SU-DHL-6 (cell line): ENCODE measurements around the gene DHFR.

Experiments used
- H2AFZ ChIP-seq: fragments of 200-600 bp; sonication (generic); 2 replicates; pipeline ENCODE4 v1.6.1; 2014; ENCODE audit warnings: low read depth, mild to moderate bottlenecking, moderate library complexity, mixed read lengths, antibody characterized with exemption, low read length; ENCODE audit not compliant: severe bottlenecking
- H3F3A ChIP-seq: fragments of 200-600 bp; shearing (Covaris generic); 2 replicates; pipeline ENCODE4 v1.6.0; 2016; ENCODE audit warnings: antibody characterized with exemption, mild to moderate bottlenecking; ENCODE audit not compliant: insufficient read depth
- H3K27ac ChIP-seq: fragments of 200-600 bp; sonication (generic); 2 replicates; pipeline ENCODE4 v1.5.1; 2016; ENCODE audit warnings: low read depth, mild to moderate bottlenecking, low read length, moderate library complexity, mixed read lengths
- H3K27me3 ChIP-seq: fragments of 200-600 bp; sonication (generic), shearing (Covaris generic); 2 replicates; pipeline ENCODE4 v1.6.0; 2014; ENCODE audit warnings: mild to moderate bottlenecking, low read length
- H3K36me3 ChIP-seq: fragments of 200-600 bp; sonication (generic); 2 replicates; pipeline ENCODE4 v1.6.1; 2014; ENCODE audit warnings: mild to moderate bottlenecking, low read length, mixed read lengths
- H3K4me2 ChIP-seq: fragments of 300-600, 200-600 bp; shearing (Covaris generic), sonication (generic); 2 replicates; pipeline ENCODE4 v1.6.0; 2014; ENCODE audit warnings: low read length, low read depth, mild to moderate bottlenecking; ENCODE audit not compliant: poor library complexity, severe bottlenecking
- H3K4me3 ChIP-seq: fragments of 200-600 bp; sonication (generic); 2 replicates; pipeline ENCODE4 v1.5.1; 2014; ENCODE audit warnings: antibody characterized with exemption, low read length, mild to moderate bottlenecking, mixed read lengths; ENCODE audit not compliant: insufficient read depth, poor library complexity, severe bottlenecking
- H3K79me2 ChIP-seq: fragments of 200-600 bp; sonication (generic); 2 replicates; pipeline ENCODE4 v1.6.1; 2014; ENCODE audit warnings: mild to moderate bottlenecking, low read length, moderate library complexity; ENCODE audit not compliant: insufficient read depth
- H3K9ac ChIP-seq: fragments of 200-600 bp; sonication (generic); 2 replicates; pipeline ENCODE4 v1.7.0; 2014; ENCODE audit warnings: mild to moderate bottlenecking, low read length
- H3K9me2 ChIP-seq: fragments of 200-600 bp; sonication (generic); replicated peaks from 2 replicates; pipeline ENCODE4 v1.6.1; 2014; ENCODE audit warnings: low read length; ENCODE audit not compliant: insufficient read depth
- H3K9me3 ChIP-seq: fragments of 200-600 bp; sonication (generic); 2 replicates; pipeline ENCODE4 v1.6.1; 2014; ENCODE audit warnings: low read length, mixed read lengths; ENCODE audit not compliant: insufficient read depth
- H4K20me1 ChIP-seq: fragments of 200-600 bp; sonication (generic); 2 replicates; pipeline ENCODE4 v1.6.1; 2014; ENCODE audit warnings: low read depth, mild to moderate bottlenecking, antibody characterized with exemption, low read length, moderate library complexity, mixed read lengths
- EZH2phosphoT487 ChIP-seq: fragments of 200-600 bp; sonication (generic), shearing (Covaris generic); conservative IDR thresholded peaks from 2 replicates; pipeline ENCODE4 v1.6.1; 2018; ENCODE audit warnings: mild to moderate bottlenecking, antibody characterized with exemption, low read length, moderate library complexity, mixed read lengths
- TF ChIP-seq, protein P1 (sequence below): fragments of 200-600 bp; sonication (generic); IDR thresholded peaks from one replicate; pipeline ENCODE4 v1.5.1; 2017; ENCODE audit warnings: antibody characterized with exemption, mild to moderate bottlenecking, low read length, moderate library complexity; ENCODE audit not compliant: insufficient read depth, poor library complexity, severe bottlenecking

DHFR gene

DNA sequence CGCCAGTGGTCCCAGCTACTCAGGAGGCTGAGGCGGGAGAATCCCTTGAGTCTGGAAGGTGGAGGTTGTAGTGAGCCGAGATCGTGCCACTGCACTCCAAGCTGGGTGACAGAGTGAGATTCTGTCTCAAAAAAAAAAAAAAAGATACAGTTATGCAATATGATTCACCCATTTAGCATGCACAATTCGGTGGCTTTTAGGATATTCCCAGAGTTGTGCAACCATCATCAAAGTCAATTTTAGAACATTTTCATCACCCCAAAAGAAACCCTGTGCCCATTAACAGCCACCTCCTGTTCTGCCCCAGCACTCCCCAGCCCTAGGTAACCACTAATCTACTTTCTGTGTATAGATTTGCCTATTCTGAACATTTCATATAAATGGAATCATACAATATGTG, 4.3 kb upstream of the DHFR start:
- Histone ChIP-seq H3K4me3 (no peak overlapping the region), H3F3A (peaks cover 11% of the 10 kb centered on the region; the same call in 1 of the 2 replicates), H3K9me2 (no peaks in the 10 kb centered on the region), H3K9me3 (no peaks in the 10 kb centered on the region), H3K4me2 (no peak overlapping the region), H3K9ac (no peak overlapping the region), H3K36me3 (peaks cover 35% of the 10 kb centered on the region), H3K79me2 (peaks cover 51% of the 10 kb centered on the region), H2AFZ (no peak overlapping the region), H4K20me1 (no peaks in the 10 kb centered on the region), H3K27me3 (no peaks in the 10 kb centered on the region), H3K27ac (no peak overlapping the region)
- TF ChIP-seq, protein P1, sequence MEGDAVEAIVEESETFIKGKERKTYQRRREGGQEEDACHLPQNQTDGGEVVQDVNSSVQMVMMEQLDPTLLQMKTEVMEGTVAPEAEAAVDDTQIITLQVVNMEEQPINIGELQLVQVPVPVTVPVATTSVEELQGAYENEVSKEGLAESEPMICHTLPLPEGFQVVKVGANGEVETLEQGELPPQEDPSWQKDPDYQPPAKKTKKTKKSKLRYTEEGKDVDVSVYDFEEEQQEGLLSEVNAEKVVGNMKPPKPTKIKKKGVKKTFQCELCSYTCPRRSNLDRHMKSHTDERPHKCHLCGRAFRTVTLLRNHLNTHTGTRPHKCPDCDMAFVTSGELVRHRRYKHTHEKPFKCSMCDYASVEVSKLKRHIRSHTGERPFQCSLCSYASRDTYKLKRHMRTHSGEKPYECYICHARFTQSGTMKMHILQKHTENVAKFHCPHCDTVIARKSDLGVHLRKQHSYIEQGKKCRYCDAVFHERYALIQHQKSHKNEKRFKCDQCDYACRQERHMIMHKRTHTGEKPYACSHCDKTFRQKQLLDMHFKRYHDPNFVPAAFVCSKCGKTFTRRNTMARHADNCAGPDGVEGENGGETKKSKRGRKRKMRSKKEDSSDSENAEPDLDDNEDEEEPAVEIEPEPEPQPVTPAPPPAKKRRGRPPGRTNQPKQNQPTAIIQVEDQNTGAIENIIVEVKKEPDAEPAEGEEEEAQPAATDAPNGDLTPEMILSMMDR = no peak
- TF ChIP-seq EZH2phosphoT487 = no peak

DNA sequence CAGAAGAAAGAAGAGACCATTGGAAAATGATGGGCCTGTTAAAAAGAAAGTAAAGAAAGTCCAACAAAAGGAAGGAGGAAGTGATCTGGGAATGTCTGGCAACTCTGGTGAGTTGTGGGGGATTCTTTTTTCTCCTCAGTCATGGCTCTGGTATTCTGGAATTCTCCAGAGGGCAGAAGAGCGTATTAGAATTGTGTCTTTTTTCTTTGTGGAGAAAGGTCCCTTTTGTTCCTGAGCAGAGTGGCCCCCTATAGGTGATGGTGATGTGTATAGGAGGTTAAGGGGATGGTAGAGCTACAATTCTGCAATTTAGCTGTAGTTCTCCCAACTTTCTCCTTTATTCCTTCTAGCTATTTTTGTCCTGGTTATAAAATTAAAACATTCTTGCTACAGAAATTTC, 1.6 kb upstream of the DHFR start:
- Histone ChIP-seq H3K27ac (peak overlapping the region; percentile 96), H3K9ac (peak overlapping the region; percentile 90), H2AFZ (peak overlapping the region; percentile 1)

DNA sequence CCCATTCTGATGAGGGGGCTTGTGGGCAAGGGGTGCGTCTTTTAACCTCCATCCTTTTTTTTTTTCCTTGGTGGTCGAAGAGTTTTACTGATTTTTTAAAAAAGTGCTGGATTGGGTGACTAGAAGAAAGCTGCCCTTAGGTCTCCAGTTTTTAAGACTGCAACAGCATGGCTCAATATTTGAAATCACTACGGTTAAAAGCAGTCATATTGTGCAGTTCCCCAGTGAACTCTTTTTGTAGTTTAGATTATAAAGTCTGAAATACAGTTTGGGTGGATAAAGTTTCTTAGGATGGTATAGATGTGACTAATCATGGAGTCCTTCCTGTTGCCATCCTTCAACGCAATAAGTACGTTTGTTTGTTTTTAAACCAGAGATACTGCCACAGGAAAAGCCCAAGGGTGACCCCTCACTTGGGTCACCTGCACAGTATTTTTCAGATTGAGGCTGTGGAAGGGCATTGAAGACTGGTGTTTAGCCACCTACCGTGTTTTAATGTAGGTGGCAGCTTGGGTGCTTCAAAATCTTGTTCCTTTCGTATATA, 520 bp upstream of the DHFR start:
- no peaks in the 10 kb centered on the region for H3K9me3 ChIP-seq
- TF ChIP-seq, protein P1 = no peak
- no peak for TF ChIP-seq EZH2phosphoT487
- no peak overlapping the region for H2AFZ ChIP-seq
- H3K79me2 ChIP-seq = peaks cover 24% of the 10 kb centered on the region
- peak overlapping the region; percentile 96 for H3K27ac ChIP-seq
- H3K4me3 ChIP-seq = peak overlapping the region; percentile 74
- peaks cover 20% of the 10 kb centered on the region for H3K36me3 ChIP-seq
- no peaks in the 10 kb centered on the region for H3K27me3 ChIP-seq
- H3F3A ChIP-seq = peaks cover 5% of the 10 kb centered on the region; the same call in 1 of the 2 replicates
- peak overlapping the region; percentile 90 for H3K9ac ChIP-seq
- peak overlapping the region; percentile 97 for H3K4me2 ChIP-seq
- H3K9me2 ChIP-seq = no peaks in the 10 kb centered on the region
- peaks cover 4% of the 10 kb centered on the region; the same call in 1 of the 2 replicates for H4K20me1 ChIP-seq

More for the DNA sequence above, 1.6 kb upstream of the DHFR start:
- Histone ChIP-seq H3K4me3 (peak overlapping the region; percentile 8), H3K36me3 (peaks cover 27% of the 10 kb centered on the region), H3K4me2 (peak overlapping the region; percentile 97), H3F3A (peaks cover 5% of the 10 kb centered on the region; the same call in 1 of the 2 replicates), H3K9me3 (no peaks in the 10 kb centered on the region), H3K9me2 (no peaks in the 10 kb centered on the region), H3K27me3 (no peaks in the 10 kb centered on the region), H3K79me2 (peaks cover 28% of the 10 kb centered on the region), H4K20me1 (peaks cover 4% of the 10 kb centered on the region; the same call in 1 of the 2 replicates)
- no peak for TF ChIP-seq EZH2phosphoT487
- TF ChIP-seq, protein P1 = peak; percentile 21
